Activated CD8-positive, alpha-beta memory T cell treated with anti-CD3 and anti-CD28 coated beads, Interleukin-2, amount 50 U/mL, for 1 hour (primary cell): ENCODE results near the gene STOM.
"Not testable (repeated sequence)": the region's sequence is repeated elsewhere in the genome, so short reads cannot be mapped to it uniquely, and the experiment has no call there.

Experiments used
- DNase-seq: peaks from one replicate; pipeline ENCODE4 v3.0.0-alpha.2; 2020; ENCODE audit errors: extremely low read depth

STOM gene

GRCh38 chr9:121301881-121302286 is 68.2 kb downstream of the STOM start:
- no peak for DNase-seq

GRCh38 chr9:121300283-121301119 is 69.5 kb downstream of the STOM start:
- DNase-seq: no peak

GRCh38 chr9:121299467-121300282 is 70.4 kb downstream of the STOM start:
- DNase-seq: no peak

GRCh38 chr9:121298689-121299466 is 71.2 kb downstream of the STOM start:
- no peak for DNase-seq

- no peak for DNase-seq
Observed at GRCh38 chr9:121298016-121298538, 72.0 kb downstream of the STOM start.

- no peak for DNase-seq
Observed at GRCh38 chr9:121297389-121297788, 72.7 kb downstream of the STOM start.

GRCh38 chr9:121296213-121297127 is 73.6 kb downstream of the STOM start:
- no peak for DNase-seq

- no peak for DNase-seq
Observed at GRCh38 chr9:121295662-121296191, 74.3 kb downstream of the STOM start.

GRCh38 chr9:121294866-121295661 is 75.0 kb downstream of the STOM start:
- DNase-seq: no peak

- DNase-seq: no peak
Observed at GRCh38 chr9:121294151-121294743, 75.8 kb downstream of the STOM start.

- DNase-seq: no peak
Observed at GRCh38 chr9:121292801-121293241, 77.2 kb downstream of the STOM start.

- no peak for DNase-seq
Observed at GRCh38 chr9:121292051-121292450, 78.0 kb downstream of the STOM start.

GRCh38 chr9:121291536-121291935 is 78.5 kb downstream of the STOM start:
- DNase-seq: not testable (repeated sequence)

GRCh38 chr9:121289772-121290370 is 80.2 kb downstream of the STOM start:
- no peak for DNase-seq

GRCh38 chr9:121289026-121289771 is 80.9 kb downstream of the STOM start:
- no peak for DNase-seq
